CD4-positive, alpha-beta T cell treated with Interferon alpha-2 for 1 hour (primary cell): Measurements from ENCODE around the gene CBLB.

Source experiments
- DNase-seq, 2 donors: peaks; one replicate each; pipeline ENCODE4 v3.0.0-alpha.2; 2020 to 2022

The CBLB gene

DNA sequence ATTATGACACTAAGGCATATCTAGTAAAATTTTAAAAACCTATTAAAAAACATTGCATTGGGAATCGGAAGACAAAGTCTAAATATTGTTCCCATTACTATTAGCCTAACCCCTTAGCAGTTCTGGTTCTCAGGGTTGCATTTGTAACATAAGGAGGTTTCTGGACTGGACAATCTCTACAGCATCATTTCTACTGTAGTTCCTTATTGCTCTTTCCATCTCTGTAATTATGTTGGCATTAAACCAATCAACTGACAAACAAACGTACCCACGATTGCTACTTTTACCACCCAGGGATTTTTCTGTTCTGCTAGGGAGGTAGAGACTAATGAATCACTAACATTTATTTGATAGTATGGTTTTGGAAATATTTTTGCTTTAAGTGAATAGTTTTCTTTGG lies 190.8 kb downstream of the CBLB start:
- DNase-seq = no peak

DNA sequence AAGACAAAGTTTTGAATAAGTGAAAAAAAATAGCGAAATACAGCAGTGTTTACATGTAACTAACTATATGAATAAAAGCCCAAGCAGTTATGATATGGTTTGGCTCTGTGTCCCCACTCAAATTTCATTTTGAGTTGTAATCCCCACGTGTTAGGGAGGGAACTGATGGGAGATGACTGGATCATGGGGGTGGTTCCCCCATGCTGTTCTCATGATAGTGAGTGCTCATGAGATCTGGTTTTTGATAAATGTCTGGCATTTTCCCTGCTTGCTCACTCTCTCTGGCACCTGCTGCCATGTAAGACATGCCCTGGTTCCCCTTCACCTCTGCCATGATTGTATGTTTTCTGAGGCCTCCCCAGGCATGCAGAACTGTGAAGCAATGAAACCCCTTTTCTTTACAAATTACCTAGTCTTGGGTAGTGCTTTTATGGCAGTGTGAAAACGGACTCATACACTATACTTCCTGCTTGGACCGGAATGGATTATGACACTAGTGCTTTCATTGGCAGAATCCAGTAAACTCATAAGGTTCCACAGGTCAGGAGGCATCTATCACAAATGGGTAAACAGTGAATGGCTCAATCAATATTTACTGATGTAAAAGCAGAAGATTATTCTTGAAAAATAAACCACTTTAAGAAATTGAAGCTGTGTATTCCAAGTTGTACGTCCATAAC lies 192.1 kb downstream of the CBLB start:
- no peak for DNase-seq

DNA sequence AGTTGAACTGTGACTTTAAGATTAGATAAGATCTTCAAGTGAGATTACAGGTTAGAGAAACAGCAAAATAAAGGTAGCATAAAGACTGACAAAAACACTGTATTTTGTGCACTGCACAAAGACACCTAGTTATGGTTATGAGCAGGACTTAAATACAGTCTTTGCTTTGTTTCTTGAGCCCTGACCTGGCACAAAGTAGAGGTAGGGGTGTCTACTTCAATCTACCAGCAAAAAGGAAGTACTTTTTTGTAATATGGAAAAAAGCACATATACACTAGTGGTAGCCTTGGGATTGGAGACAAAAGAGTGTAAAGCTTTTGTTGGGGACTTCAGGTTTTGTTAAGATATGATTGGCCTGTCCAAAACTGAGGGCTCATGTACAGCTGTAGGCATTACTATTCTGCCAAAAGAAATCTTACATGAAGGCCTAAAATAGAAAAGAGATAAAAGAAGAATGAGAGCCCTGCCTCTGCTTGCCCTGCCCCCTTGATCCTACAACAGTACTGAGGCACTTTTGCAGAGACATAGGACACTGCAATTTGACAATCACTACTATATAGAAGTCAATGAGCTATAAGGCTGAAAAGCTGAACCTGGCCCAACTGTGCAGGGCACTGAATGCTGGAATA lies 194.3 kb downstream of the CBLB start:
- no peak for DNase-seq

DNA sequence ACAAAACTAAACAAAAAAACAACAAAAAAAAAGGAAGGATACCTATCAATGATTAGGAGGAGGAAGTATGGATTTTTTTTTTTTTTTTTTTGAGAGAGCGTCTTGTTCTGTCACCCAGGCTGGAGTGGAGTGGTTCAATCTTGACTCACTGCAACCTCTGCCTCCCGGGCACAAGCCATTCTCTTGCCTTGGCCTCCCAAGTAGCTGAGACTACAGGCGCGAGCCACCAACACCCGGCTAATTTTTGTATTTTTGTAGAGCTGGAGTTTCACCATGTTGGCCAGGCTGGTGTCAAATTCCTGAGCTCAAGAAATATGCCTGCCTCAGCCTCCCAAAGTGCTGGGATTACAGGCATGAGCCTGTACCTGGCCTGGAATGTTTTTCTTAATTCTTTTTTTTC lies 195.8 kb downstream of the CBLB start:
- no peak for DNase-seq

DNA sequence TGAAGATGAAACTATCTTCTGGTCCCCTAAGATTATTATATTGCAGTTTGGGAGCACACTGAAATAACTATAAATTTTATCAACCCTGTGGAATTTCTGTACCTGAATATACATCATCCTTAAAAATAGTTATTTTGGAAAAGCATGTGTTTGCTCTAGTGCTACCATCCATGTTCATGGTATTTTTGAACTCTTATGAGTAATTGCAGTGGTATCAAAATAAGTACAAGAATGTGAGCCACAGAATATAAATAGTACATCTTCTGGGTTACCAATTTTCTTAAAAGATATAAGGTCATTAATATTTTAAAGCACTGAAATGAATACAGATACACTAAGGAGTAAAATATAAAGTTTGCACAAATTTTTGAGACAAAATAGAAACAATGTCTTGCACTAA lies 206.5 kb downstream of the CBLB start:
- no peak for DNase-seq

DNA sequence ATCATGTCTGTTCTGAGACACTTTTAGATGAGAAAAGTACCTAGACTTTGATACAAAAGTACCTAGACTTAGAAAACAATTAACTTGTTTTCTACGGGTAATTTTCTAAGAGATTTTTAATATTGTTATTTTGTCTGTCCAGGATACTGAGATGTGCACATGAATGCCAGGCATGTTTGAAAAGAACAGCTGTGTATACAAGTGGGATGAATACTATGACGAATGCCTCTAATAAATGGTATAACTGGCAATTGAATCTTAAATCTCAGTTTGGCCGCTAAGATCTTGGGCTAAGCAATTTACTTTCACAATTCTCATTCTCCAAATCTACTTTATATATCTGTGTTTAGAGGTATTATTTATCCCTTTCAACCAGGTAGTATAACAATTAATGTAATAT lies 207.4 kb downstream of the CBLB start:
- no peak for DNase-seq

DNA sequence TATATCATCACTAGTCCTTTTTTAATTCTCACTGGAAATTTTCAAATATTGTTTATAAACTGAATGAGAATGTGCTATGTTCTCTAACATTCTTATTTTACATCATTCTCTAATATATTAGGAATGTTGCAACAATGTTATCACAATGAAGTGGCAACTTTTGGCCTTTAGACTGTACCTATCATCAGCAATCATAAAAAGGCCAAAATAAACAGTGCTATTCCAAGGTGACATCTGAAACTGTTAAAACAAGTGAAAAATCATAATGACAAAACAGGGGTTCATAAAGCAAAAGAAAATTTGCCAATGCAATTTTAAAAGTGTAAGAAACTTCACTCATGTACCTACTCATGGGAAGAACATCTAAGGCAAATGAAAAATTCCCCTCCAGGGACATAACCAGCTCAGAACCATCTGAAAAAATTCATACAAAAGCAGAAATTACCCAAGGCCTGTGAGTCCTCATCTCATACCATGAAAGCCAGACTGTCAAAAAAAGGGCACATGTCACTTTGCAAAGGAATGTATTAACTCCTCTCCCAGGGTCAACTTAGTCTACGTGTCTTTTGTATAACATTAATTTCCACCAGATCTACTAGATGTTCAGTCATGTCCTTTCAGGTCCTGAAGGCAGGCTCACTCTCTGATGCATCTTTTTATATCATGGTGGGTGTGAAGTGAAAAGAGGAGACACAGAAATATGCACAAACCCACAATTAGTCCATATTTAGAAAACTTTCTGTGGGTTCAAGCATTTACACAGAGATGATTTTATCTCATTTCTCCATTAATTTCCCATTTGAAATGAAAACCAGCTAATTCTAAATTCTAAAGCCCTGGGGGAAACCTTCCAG lies 211.9 kb downstream of the CBLB start:
- no peak for DNase-seq

DNA sequence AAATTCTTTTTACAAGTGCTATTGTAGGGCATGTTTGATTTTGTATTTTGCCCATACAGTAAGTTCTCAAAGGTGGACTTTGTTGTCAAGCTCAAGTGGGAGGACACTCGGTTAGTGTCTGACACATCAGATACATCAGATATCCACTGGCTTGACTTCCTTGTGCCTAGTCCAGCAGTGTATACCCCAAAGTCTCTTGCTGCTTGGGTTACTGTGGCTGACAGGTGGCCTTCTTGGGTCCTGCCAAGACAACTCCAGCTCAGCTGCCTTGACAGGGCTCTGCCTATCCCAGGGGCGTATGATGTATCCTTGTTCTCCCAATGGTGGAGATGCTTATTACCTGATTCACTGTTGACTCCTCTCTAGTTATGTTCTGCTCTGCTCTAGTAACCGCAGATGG lies 214.9 kb downstream of the CBLB start:
- DNase-seq = no peak

DNA sequence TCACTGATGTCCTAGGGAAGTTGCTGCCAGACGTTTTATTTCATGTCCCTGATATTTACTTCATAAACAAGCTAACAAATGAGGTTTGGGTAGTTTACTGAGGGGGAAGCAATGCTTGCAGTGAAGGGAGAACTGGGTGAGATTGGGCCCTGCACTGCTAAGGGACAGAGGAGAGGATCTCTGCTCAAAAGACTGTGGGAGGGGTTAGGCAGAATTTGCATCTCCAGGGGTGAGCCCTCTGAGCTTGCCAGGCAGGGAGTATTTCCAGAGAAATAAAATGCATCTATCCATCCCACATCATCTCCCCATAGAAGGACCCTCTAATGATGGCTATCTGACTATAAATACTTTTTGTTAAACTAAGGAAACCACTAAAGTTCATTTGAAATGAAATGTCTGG lies 215.6 kb downstream of the CBLB start:
- no peak for DNase-seq

DNA sequence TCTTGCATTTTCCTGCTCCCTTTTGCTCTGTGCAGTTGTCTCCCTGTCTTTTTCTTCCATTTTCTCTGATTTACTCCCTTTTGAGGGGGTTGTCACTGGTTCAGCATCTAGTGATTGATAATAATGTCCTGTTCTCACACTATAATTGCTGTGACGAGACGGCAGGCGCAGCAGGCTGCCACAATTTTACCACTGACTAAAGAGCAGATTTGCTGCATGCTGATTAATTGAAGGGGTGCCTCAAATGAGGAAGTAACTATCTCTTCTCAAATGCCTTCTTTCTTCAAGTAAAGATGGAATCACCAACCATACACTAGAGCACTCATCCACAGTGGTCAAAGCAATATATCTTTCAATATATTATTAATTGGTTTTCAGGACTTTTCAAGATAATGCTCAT lies 219.3 kb downstream of the CBLB start:
- no peak for DNase-seq

DNA sequence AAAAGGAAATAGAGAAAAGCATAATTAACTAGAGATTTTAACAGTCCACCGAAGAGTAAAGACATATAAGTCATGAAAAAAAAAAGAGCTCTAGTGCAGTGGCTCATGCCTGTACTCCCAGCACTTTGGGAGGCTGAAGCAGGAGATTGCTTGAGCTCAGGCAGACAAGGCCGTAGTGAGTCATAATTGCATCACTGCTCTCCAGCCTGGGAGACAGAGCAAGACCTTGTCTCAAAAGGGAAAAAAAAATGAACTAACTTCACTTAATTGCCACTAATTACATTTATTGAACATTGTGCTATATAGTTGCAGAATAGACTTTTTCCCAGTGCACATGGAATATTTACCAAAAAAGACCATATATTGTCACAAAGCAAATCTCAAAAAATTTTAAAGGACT lies 221.8 kb downstream of the CBLB start:
- DNase-seq = no peak

DNA sequence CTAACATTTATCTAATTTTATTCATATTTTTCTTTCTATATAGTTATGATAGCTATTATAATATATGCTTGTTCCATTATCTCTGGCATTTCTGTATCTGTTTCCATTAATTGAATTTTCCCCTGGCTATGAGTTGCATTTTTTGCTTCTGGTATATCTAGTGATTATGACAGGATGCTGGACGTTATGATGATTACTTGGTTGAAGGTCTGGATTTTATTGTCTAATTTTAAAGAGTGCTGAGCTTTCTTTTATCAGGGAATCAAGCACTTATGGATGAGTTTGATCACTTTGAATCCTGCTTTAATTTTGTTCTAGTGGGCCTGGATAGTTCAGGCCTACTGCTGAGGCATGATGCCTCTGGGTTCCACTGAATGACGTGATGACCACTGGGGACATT lies 229.7 kb downstream of the CBLB start:
- DNase-seq = no peak

DNA sequence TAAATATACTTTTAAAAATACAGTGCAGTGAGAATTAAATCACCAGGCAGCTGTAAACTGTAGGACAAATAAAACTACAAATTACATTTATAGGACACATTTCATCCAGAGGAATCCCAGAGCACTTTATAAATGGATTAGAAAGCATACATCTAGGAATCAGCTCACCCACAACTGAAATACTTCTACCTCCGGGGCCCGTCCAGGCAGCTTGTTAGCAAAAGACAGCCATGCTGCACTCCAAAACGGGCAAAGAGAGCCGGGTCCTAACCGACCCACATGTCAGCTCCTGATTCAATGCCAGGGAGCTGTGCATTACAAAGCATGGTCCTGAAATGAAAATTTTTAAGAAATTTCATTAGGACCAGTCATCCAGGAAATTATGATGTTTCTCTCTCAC lies 234.1 kb downstream of the CBLB start:
- no peak for DNase-seq

DNA sequence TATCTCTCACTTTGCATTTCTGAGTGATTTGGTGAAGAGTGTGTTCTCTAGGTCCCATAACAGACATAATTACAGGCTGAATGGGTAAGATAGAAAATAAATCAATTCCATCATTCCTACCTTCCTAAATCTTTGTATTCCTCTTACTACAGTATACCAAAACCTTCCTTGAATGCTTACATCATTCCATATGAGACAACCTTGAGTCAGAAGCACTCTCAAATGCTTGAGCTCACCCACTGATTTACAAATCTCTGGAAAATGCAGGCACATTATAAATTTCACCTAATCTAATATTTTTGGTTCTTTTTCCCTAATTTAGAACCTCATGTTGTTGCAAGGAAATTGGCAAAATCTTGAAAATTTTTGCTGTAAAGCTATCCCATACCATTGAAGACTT lies 239.1 kb downstream of the CBLB start:
- no peak for DNase-seq

DNA sequence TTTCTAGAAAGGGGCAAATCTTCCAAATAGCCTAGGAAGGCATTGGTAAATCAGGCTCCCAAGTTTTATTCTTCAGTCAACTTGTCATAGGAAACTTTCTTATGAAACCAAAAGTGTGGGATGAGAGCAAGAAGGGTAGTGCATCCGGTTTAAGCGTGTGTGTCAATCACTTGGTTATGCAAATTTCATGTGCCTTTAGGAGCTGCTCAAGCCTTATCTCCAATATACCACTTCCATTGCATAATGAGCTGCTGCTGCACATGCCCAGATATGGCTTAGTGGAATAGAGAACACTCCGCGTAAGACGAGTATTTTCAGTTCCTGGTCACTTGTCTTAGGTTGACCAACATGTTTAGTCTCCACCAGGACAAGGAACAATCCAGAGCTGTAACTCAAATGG lies 242.1 kb downstream of the CBLB start:
- no peak for DNase-seq

DNA sequence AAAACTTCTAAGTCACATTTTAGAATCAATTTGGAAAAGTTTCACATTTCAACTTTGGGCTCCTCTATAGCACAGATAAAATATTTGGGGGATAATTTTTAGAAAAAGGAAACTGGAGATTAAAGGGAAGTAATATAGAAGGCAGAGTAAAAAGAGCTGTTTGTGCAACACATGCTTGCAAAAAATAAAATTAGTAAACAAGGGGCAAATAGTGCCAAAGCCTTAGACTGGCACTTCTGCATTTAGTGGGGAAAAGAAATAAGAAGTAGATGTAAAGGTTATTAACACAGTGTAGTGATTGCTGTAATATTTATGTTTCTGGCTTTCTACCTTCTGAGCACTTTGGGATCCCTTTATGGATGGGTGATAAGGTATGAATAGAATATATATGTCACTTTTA lies 246.6 kb downstream of the CBLB start:
- no peak for DNase-seq

DNA sequence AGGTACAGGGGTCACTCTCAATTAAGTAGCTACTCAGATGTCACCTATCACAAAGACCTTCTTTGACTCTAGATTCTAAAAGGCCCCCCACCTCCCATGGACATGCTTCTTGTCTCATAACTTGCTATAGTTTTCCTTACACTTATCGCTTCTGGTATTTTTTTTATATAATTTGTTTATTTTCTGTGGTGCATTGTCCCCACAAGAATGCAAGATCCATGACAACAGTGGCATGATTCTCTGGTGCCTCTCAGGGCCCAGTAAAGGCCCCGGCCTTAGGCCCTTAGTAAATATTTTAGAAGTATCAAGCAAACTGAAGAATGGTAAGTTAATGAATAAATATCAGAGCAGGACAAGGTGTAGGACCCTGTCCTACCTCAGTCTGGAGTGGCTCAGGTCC lies 248.6 kb downstream of the CBLB start:
- DNase-seq = no peak

DNA sequence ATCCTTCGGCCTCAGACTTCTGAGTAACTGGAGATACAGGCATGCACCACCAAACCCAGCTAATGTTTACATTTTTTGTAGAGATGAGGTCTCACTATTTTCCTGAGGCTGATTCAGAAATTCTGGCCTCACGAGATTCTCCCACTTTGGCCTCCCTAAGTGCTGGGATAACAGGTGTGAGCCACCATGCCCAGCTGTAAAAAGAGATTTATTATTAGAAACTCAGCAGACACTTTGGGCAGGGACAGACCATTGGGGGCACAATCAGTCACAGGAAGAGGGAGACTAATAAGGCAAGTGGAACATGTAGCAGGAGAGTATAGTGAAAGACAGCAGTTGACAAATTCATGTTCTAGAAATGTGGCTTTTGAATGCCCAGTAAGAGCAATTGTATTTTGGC lies 249.2 kb downstream of the CBLB start:
- no peak for DNase-seq

DNA sequence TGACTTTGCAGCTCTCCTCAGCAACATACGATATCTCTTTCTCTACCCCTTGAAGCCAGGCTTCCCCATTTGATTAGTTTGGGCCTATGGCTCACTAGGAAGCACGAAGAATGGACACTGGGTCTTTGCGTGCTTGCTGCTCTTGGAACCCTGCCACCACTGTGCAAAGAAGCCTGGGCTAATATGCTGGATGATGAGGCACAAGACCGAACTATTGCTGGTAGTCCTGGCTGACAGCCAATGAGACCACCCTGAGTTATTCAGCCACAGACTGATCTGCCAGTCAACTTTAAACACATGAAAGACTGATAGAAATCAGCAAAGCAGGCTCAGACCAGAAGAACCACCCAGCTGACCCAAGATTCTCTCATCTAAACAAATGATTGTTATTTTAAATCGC lies 250.3 kb downstream of the CBLB start:
- DNase-seq = no peak

DNA sequence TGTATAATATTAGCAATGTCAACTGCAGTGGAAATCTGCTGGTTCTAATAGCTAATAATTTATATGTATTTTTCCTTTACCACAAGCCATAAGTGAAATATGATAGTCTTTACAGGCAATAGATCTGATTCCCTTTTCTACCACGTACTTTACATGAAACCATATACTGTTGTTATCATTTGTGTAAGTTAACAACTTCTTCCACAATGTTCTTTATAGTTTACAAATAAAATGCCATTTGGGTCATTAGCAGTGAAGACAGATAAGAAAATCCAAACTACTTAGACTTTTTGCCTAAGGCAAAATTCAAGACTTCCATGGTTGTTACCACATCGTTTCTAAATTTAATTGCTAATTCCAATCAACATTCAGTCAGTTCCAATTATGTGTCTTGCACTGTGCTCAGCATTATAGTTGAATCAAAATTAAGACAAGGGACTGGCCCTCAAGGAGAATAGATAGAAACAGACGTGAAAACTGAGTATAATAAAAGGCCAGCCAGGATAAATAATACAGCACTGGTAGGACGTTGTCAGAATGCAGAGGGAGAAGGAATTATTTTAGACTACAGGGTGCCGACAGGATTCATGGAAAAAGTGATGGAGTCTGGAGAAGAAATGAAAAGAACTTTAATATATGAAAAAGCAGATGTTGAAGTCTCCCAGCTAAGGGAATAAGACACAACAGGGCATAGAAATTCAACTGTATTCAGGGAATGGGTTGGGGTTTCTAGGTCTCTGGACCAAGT lies 252.3 kb downstream of the CBLB start:
- DNase-seq = no peak

DNA sequence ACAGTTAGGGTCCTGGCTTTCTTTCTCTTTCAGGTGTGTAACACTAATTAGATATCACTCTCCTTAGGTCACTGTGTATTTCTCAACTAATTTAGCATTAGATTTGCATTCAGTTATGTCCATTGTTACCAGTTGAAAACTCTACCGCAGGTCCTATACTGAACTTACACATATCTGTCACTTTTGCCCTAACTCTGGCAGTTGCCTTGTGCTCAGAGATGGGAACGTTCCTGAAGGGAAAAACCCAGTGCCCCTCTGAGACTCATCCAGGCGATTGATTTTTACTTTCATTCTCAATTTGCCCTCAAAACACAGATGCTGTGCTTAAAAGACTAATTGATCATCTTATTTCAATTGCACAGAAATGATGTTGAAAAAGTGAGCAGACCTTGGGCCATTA lies 253.0 kb downstream of the CBLB start:
- DNase-seq = no peak

DNA sequence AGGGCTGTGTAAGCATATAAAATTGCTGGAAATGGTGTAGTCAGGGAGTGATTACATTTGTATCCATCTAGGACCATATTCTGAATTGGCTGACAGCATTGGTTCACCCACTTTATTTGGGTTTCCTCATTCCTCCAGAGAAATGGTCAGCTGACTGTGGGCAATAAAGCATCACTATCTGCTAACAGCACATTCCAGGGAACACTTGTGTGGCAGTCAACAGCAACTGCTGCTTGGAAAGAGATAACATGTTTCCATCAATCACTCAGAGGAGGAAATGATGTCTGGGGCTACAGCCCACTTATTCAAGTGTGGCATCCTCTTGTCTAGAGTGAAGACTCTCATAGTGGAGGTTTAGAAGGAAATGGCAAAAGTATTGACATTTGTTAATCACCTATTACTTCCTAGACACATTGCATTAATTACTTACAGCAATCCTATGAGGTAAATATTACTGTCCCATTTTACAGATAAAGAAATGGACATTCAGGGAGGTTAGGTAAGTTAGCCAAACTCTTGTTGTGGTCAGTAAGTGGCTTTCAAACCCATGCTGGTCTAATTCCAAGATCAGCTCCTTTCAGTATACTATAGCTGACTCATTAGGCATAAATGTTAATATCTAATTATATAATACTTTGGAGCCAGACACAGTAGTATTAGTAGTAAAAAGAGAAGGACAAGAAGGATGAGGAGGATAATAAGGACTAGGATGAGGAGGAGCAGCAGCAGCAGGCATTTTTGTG lies 254.4 kb downstream of the CBLB start:
- DNase-seq = no peak

DNA sequence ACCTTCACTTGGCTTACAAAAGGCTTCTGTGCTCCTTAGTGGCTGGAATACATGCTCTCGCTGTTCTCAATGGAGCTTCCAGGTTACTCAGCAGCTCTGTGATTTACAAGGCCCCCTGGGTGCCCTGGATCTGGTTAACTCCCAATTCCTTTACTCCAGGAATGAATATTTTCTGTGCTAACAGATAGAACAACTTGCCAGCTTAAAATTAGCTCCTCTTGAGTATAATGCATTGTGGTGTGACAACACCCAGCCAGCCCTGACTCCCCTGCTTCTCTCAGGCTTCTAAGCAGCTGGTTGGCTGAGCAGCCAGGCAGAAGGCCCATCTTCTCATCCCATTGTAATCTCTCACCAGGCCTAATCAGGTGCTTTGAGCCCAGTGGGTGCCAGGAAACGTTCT lies 255.7 kb downstream of the CBLB start:
- no peak for DNase-seq
